ENCODE results near the gene MAX.
"Not testable (repeated sequence)": the region's sequence is repeated elsewhere in the genome, so short reads cannot be mapped to it uniquely, and the experiment has no call there.

Gene MAX

DNA sequence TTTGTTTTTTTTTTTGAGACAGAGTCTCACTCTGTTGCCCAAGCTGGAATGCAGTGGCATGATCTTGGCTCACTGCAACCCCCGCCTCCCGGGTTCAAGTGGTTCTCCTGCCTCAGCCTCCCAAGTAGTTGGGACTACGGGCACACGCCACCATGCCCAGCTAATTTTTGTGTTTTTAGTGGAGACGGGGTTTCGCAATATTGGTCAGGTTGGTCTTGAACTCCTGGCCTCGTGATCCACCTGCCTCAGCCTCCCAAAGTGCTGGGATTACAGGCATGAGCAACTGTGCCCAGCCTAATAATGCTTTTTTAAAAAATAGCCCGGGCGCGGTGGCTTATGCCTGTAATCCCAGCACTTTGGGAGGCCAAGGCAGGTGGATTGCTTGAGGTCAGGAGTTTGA is 71.0 kb downstream of the MAX start:
- not testable (repeated sequence) for DNase-seq

DNA sequence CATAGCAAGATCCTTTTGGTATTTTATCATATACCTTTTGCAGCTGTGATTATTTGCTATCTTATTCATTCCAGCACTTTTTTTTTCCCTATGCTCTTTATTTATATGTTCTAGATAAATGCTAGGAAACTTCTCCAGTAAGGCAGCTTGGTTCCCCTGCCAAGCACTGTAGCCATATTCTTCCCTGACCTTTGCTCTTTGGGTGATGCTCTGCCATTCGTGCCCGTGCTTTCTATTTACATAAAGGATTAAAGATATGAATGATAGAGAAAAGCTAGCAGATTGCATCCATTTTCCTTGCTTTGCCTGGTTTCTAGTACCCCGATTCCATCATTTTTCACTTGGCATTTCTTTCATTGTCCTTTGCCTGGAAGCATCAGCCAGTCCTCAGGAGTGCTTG is 73.4 kb downstream of the MAX start:
- no peak for DNase-seq

DNA sequence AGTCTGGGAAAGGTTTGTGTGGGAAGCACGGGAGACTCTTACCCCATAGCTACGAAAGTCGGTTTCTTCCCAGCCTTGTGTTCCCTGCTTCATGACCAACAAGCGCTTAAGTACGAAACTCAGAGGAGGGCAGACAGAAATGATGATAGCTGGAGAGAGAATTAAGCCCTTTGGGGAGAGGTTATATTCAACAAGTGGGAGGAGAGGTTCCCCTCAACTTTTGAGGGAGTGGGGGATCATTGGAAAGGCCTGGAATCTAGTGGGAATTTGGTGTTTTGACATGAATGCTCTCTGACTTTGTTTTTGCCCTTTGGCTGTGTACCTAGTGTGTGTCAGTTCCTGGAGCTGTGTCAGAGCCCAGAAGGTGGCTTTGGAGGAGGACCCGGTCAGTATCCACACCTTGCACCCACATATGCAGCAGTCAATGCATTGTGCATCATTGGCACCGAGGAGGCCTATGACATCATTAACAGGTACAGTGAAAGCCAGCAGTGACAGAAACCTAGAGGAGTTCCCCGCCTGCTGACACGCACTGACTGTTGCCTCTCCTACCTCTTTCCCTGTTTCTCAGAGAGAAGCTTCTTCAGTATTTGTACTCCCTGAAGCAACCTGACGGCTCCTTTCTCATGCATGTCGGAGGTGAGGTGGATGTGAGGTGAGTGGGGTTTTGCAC is 75.1 kb downstream of the MAX start:
- DNase-seq: no peak

DNA sequence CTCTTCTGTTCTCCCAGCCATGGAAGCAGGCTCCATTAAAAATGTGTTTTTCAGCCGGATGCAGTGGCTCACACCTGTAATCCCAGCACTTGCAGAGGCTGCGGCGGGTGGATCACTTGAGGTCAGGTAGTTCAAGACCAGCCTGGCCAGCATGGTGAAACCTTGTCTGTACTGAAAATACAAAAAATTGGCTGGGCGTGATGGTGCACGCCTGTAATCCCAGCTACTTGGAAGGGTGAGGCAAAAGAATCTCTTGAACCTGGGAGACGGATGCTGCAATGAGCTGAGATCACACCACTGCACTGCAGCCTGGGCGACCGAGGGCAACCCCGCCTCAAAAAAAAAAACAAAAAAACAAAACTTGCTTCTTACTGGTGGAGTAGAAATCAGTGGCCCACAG is 75.8 kb downstream of the MAX start:
- no peak for DNase-seq

DNA sequence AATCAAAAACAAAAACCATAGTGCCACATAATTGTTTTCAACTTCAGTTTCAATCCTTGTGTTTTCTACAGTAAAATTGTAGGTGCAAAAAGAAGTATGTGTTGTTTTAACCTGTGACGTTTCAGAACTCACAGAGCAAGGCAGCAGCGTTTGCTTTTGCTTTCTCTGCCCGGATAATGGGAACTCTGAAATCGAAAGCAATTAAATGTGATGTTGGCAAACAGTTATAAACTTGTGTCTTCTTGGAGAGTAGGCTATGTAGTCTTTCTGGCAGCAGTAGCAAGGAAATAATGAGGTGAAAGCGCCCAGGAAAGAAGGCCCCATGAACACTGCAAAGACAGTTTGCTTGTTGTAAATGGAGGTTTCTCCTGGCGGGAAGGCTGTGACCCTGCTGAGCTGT is 76.5 kb downstream of the MAX start:
- no peak for DNase-seq

All from NCI-H146 (cell line).